ENCODE measurements around the gene CPNE1. TPM values are rescaled to one million over a fixed set of nuclear protein-coding genes. Genes with fewer than 3 reads are reported as not detected.

The CPNE1 gene
- total RNA-seq, 1 experiment from 2014 or later = 155 TPM

DNA sequence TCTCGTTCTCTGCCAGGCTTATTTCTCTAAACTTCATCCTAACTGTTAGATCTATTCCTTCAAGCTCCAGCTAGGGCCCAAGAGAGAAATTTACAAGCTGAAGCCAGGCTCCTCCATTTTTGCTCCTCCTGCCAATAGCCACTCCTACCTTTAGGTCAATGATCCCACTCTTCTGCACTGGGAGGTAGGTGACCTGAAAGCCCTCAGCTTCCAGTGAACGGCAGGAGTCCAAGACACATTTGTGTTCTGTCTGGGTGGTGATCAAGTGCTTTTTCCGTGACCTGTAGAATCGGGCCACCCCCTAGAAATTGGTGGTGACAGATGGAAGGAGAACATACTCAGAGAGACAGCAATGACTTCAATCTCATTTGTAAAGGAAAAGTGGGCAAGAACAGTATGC is 25.6 kb upstream of the CPNE1 start:
- Histone ChIP-seq H3K23me2 (ENCODE audit: insufficient read length, low read depth, low read length, poor library complexity, severe bottlenecking) (no peaks in the 10 kb centered on the region), H4K91ac (ENCODE audit: insufficient read length, low read depth, low read length) (no peak overlapping the region), H3K4me2 (ENCODE audit: insufficient read depth, insufficient read length, low read length) (no peak overlapping the region), H3K18ac (ENCODE audit: insufficient read length, low read depth, low read length) (no peak overlapping the region), H2BK5ac (ENCODE audit: insufficient read length, low read length) (no peak overlapping the region), H2AFZ (ENCODE audit: low read length) (no peak overlapping the region), H4K20me1 (ENCODE audit: control insufficient read depth, insufficient read depth, insufficient read length) (no peaks in the 10 kb centered on the region), H3K79me1 (ENCODE audit: insufficient read depth, low read depth, low read length, poor library complexity, severe bottlenecking) (no peaks in the 10 kb centered on the region), H2BK15ac (ENCODE audit: low read depth, low read length) (no peak overlapping the region), H3K4me1 (ENCODE audit: insufficient read depth, low read length) (no peaks in the 10 kb centered on the region), H2BK120ac (ENCODE audit: low read depth, low read length, poor library complexity, severe bottlenecking) (no peak overlapping the region), H3K79me2 (ENCODE audit: insufficient read depth, low read length) (no peaks in the 10 kb centered on the region), H3K56ac (ENCODE audit: insufficient read length, low read depth, low read length) (no peak overlapping the region), H2BK20ac (ENCODE audit: low read depth, low read length, poor library complexity, severe bottlenecking) (no peak overlapping the region), H3K4ac (ENCODE audit: low read depth, low read length) (no peak overlapping the region), H3K9ac (ENCODE audit: extremely low read depth, insufficient read length, low read length) (no peak overlapping the region), H3K23ac (ENCODE audit: insufficient read length, low read depth, low read length) (no peak overlapping the region), H4K5ac (ENCODE audit: insufficient read length, low read depth, low read length) (no peak overlapping the region), H3K27ac (ENCODE audit: insufficient read length, low read depth, low read length) (no peak overlapping the region), H2BK12ac (ENCODE audit: insufficient read length, low read depth, low read length) (no peak overlapping the region), H4K8ac (replicated peaks; ENCODE audit: insufficient read length, low read depth, low read length) (no peak overlapping the region), H3K27me3 (ENCODE audit: insufficient read depth, low read length) (no peaks in the 10 kb centered on the region), H3K14ac (ENCODE audit: insufficient read depth, low read length) (no peak overlapping the region), H2AK5ac (ENCODE audit: insufficient read length, low read length) (no peak overlapping the region), H3T11ph (ENCODE audit: low read length) (no peak overlapping the region), H3K9me3 (ENCODE audit: control insufficient read depth, low read depth, low read length) (no peaks in the 10 kb centered on the region)
- no CpG with 5 or more reads among the region's 4 CpGs for WGBS (ENCODE audit: extremely low coverage, insufficient read length, low lambda C conversion rate)
- H3K4me1 Mint-ChIP-seq = no peaks in the 10 kb centered on the region
- TF ChIP-seq, protein P1, sequence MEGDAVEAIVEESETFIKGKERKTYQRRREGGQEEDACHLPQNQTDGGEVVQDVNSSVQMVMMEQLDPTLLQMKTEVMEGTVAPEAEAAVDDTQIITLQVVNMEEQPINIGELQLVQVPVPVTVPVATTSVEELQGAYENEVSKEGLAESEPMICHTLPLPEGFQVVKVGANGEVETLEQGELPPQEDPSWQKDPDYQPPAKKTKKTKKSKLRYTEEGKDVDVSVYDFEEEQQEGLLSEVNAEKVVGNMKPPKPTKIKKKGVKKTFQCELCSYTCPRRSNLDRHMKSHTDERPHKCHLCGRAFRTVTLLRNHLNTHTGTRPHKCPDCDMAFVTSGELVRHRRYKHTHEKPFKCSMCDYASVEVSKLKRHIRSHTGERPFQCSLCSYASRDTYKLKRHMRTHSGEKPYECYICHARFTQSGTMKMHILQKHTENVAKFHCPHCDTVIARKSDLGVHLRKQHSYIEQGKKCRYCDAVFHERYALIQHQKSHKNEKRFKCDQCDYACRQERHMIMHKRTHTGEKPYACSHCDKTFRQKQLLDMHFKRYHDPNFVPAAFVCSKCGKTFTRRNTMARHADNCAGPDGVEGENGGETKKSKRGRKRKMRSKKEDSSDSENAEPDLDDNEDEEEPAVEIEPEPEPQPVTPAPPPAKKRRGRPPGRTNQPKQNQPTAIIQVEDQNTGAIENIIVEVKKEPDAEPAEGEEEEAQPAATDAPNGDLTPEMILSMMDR (conservative IDR thresholded peaks at IDR 0.05) = no peak
- no peak overlapping the region for H3K27ac Mint-ChIP-seq
- H3K27me3 Mint-ChIP-seq (ENCODE audit: low read depth) = no peaks in the 10 kb centered on the region
- peaks cover 39 to 55% (median 49%) of the 10 kb centered on the region in 3 experiments for H3K36me3 Mint-ChIP-seq (ENCODE audit: insufficient read depth in 1 of 3, low read depth in 3 of 3)
- H3K9me3 Mint-ChIP-seq = peaks cover 19% of the 10 kb centered on the region in 2 experiments
- DNase-seq = no peak
- no peak overlapping the region for H3K4me3 Mint-ChIP-seq

Measured in H9 (cell line).